Measurements from ENCODE around the gene METTL25B. TPM values are rescaled to one million over a fixed set of nuclear protein-coding genes. Genes with fewer than 3 reads are reported as not detected.
A peak's percentile ranks its signal among the peaks of the same experiment; 100 is the strongest.

Gene METTL25B
- 36.4 TPM for polyA plus RNA-seq (2013, experiment 1 of 4)
- polyA plus RNA-seq (2013, experiment 2 of 4): 38.3 TPM
- 38.8 TPM for polyA plus RNA-seq (2013, experiment 3 of 4)
- polyA plus RNA-seq (2013, experiment 4 of 4): 44.8 TPM

DNA sequence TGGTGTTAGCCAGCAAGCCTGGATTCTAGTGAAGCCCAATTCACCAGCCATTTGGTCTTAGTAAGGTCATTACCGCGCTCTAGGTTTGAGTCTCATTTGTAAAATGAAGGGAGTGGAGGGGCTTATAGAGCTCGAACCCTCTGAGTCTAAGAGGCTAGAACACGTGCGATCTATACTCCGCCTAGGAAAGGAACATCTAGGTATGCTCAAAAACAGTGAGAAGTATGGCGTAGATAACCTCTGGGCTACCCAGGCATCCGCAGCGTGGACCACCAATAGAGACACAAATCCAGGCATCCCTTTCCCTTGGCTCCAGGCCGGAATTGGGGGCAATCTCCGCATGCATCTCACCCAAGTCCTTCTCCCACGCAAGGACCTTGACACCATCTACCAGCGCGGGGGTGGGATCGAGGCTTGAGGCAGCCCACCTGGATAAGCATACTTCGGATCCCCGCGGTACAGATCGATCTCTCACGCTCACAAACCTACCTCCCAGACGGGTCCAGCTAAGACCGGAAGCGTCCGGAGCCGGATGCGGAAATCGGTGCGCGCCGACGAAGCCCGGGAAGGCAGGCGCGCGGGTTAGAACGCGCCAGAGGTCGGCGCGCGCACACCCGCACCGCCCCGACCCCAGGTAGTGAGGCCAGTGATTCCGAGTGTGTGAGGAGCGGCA lies at the start of gene METTL25B:
METTL25B (plus strand) TSS at position 544 of the 673 bp plus-strand sequence. CDS start 636 bp downstream, outside the sequence.
- Histone ChIP-seq H3K4me1 (ENCODE audit: control insufficient read depth, insufficient read depth, low read length) (peaks cover 26% of the 10 kb centered on the region), H3K36me3 (ENCODE audit: control insufficient read depth, insufficient read depth, low read length) (peaks cover 16% of the 10 kb centered on the region), H3K9me3 (ENCODE audit: control insufficient read depth, low read length) (no peaks in the 10 kb centered on the region), H3K27me3 (ENCODE audit: control insufficient read depth, insufficient read depth, low read length, poor library complexity, severe bottlenecking) (no peaks in the 10 kb centered on the region), H3K27ac (ENCODE audit: insufficient read depth, low read depth, low read length, poor library complexity, severe bottlenecking) (peak within 1 kb of the TSS; percentile 92), H3K4me3 (ENCODE audit: insufficient read depth, low read depth, low read length) (peak within 1 kb of the TSS; percentile 100)
- WGBS, 2 experiments: 1% methylated on average over 46 of the region's 46 CpGs

DNA sequence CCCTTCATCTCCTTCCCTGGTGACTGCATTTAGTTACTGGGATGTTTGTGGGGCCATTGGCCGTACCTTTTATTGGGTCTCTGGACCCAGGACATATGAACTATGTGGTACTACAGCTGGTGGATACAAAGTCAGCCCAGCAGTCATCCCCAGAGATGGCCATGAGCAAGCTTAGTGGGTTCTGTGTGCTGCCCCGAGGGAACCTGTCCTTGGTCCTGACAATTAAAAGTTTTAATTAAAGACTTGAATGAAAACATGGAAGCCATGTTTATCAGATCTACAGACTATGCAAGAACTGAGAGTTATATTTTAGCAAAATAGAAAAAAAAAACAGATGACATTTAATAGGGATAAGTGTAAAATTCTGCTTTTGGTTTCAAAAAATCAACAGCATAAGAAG lies 48.2 kb upstream of the METTL25B start:
- H3K36me3 ChIP-seq (ENCODE audit: control insufficient read depth, insufficient read depth, low read length): no peaks in the 10 kb centered on the region
- no peaks in the 10 kb centered on the region for H3K9me3 ChIP-seq (ENCODE audit: control insufficient read depth, low read length)
- H3K27me3 ChIP-seq (ENCODE audit: control insufficient read depth, insufficient read depth, low read length, poor library complexity, severe bottlenecking): peaks cover 7% of the 10 kb centered on the region
- WGBS, 2 experiments: 90 to 93% methylated on average over 2 of the region's 2 CpGs
- no peak overlapping the region for H3K27ac ChIP-seq (ENCODE audit: insufficient read depth, low read depth, low read length, poor library complexity, severe bottlenecking)
- no peaks in the 10 kb centered on the region for H3K4me1 ChIP-seq (ENCODE audit: control insufficient read depth, insufficient read depth, low read length)
- H3K4me3 ChIP-seq (ENCODE audit: insufficient read depth, low read depth, low read length): no peak overlapping the region

DNA sequence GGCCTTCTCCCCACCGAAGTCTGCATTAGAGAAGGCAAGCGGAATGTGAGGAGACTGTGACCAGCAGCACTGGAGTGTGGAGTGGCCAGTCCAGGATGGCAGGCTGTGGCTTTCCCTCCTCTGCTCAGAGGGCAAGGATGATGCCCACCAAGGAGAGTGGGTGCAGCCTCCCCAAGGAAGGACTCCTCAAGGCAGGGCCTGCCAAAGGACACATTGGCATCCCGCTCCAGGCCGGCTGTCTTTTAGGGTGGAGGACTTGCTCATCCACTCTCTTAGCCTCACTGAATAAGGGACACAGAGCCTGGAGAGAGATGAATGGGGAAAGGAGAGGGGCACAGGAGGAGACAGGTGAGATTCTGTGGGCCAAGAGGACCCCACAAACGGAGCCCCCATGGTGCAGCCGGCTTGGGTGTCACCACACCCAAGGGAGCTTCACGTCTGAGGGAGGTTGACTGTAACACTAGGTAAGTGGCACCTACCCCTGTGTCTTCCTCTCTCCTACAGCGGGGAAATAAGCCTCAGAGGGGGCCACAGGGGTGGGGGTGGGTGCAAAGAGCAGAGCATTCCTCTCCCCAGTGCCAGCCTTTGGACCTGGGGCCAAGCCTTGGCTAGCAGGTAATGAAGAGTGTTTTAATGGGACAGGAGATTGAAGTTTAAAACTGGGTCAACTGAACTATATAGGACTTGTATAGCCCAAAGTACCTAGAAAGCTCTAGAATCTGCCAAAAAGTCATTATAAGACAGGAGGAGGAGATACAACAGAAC lies 46.9 kb upstream of the METTL25B start:
- 86% methylated on average over 8 of the region's 8 CpGs for WGBS, 2 experiments
- Histone ChIP-seq H3K4me3 (ENCODE audit: insufficient read depth, low read depth, low read length) (no peak overlapping the region), H3K27ac (ENCODE audit: insufficient read depth, low read depth, low read length, poor library complexity, severe bottlenecking) (no peak overlapping the region), H3K27me3 (ENCODE audit: control insufficient read depth, insufficient read depth, low read length, poor library complexity, severe bottlenecking) (peaks cover 7% of the 10 kb centered on the region), H3K36me3 (ENCODE audit: control insufficient read depth, insufficient read depth, low read length) (no peaks in the 10 kb centered on the region), H3K9me3 (ENCODE audit: control insufficient read depth, low read length) (no peaks in the 10 kb centered on the region), H3K4me1 (ENCODE audit: control insufficient read depth, insufficient read depth, low read length) (no peaks in the 10 kb centered on the region)

DNA sequence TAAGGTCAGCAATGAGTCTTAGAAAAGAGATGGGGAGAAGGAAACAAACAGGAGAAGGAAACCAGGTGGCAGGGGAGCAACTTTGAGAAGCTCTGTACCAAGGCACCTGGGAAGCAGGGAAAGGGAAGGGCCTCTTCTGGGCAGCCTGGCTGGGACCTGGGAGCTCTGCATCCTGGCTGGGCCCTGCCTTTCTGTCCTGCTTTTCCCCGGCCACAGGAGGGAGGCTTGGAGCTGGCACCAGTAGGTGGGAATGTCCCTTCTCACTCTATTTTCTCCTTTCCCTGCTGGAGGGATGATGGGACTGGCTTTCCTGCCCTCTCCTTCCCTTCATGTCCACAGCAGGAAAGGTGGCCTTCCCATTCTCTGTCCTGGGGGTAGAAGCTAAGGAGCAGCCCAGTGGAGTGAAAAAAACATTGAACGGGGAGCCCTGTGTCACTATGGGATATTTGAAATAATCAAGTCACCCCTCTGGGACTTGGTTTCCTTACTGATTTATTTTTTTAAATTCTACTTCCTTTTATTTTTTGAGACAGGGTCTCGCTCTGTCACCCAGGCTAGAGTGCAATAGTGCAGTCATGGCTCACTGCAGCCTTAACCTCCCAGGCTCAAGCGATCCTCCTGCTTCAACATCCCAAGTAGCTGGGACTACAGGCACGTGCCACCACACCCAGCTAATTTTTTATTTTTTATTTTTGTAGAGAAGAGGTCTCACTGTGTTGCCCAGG lies 45.9 kb upstream of the METTL25B start:
- Histone ChIP-seq H3K27ac (ENCODE audit: insufficient read depth, low read depth, low read length, poor library complexity, severe bottlenecking) (no peak overlapping the region), H3K4me3 (ENCODE audit: insufficient read depth, low read depth, low read length) (no peak overlapping the region), H3K36me3 (ENCODE audit: control insufficient read depth, insufficient read depth, low read length) (no peaks in the 10 kb centered on the region), H3K9me3 (ENCODE audit: control insufficient read depth, low read length) (no peaks in the 10 kb centered on the region), H3K4me1 (ENCODE audit: control insufficient read depth, insufficient read depth, low read length) (no peaks in the 10 kb centered on the region), H3K27me3 (ENCODE audit: control insufficient read depth, insufficient read depth, low read length, poor library complexity, severe bottlenecking) (peaks cover 7% of the 10 kb centered on the region)
- 69 to 74% methylated on average over 5 of the region's 5 CpGs for WGBS, 2 experiments

DNA sequence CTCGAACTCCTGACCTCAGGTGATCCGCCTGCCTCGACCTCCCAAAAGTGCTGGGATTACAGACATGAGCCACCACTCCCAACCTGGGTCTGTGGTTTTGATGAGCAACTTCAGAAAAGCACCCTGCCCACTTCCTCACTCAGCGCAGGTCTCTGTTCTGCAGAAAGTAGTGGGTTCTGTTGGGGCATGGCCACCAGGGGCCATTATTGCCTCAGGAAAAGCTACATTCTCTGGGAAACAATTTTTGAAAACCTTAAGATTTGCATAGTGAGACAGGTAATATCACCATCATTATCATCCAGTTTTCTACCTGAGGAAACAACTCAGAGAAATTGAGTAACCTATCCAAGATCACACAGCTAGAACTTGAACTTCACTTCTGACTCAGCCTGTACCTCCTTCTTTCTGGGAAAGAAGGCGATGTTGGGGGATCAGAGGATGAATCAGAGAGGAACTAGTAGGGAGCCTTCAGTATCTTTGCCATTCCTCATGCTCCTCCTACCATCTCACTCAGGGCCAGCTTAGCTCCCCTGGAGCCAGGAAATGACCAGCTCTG lies 44.0 kb upstream of the METTL25B start:
- H3K27me3 ChIP-seq (ENCODE audit: control insufficient read depth, insufficient read depth, low read length, poor library complexity, severe bottlenecking): no peaks in the 10 kb centered on the region
- no peaks in the 10 kb centered on the region for H3K9me3 ChIP-seq (ENCODE audit: control insufficient read depth, low read length)
- no peaks in the 10 kb centered on the region for H3K4me1 ChIP-seq (ENCODE audit: control insufficient read depth, insufficient read depth, low read length)
- 86 to 90% methylated on average over 5 of the region's 5 CpGs for WGBS, 2 experiments
- no peak overlapping the region for H3K27ac ChIP-seq (ENCODE audit: insufficient read depth, low read depth, low read length, poor library complexity, severe bottlenecking)
- H3K4me3 ChIP-seq (ENCODE audit: insufficient read depth, low read depth, low read length): no peak overlapping the region
- no peaks in the 10 kb centered on the region for H3K36me3 ChIP-seq (ENCODE audit: control insufficient read depth, insufficient read depth, low read length)

DNA sequence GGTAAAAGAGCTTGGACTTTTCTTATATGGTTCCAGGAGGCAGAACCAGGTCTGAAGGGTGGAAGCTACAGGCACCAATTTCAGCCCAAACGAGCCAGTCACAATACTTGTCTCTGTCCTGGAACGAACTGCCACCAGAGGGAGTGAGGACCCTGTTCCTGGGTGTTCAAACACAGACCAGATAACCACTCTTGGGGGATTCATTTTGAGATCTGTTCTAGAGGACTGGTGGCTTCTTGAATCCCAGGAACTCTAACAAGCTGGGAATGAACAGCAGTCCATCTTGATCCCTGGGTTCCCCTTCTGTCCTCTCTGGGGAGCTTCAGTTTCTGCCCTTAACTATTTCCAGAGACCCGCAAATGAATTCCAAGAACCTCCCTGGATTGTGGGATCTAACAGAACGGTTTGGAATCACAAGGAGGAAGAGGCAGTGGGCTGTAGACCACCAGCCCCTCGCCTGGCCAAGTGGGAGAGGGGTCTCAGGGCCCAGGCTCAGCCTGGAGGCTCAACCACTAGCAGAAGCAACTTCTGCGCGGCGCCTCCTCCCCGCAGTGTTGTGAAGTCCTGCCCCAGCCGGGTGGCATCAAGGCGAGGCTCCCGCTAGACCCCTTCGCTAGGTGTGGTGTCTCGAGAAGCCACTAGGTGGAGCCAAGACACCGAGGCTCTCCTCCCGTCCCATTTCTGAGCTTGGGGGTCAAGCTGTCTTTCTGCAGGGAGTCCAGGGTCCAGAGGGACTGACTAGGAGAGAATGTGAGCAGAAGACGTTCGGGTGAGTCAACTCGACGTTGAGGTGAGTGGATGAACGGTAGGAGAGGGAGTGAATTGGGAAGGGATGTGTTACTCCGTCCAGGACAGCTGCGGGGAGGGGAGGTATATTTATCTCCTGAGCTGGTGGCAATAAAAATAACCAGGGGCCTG lies 39.0 kb upstream of the METTL25B start:
- Histone ChIP-seq H3K4me1 (ENCODE audit: control insufficient read depth, insufficient read depth, low read length) (peaks cover 44% of the 10 kb centered on the region), H3K27ac (ENCODE audit: insufficient read depth, low read depth, low read length, poor library complexity, severe bottlenecking) (no peak overlapping the region), H3K36me3 (ENCODE audit: control insufficient read depth, insufficient read depth, low read length) (no peaks in the 10 kb centered on the region), H3K27me3 (ENCODE audit: control insufficient read depth, insufficient read depth, low read length, poor library complexity, severe bottlenecking) (no peaks in the 10 kb centered on the region), H3K4me3 (ENCODE audit: insufficient read depth, low read depth, low read length) (peak overlapping the region; percentile 20), H3K9me3 (ENCODE audit: control insufficient read depth, low read length) (no peaks in the 10 kb centered on the region)
- 2% methylated on average over 23 of the region's 23 CpGs for WGBS, 2 experiments

DNA sequence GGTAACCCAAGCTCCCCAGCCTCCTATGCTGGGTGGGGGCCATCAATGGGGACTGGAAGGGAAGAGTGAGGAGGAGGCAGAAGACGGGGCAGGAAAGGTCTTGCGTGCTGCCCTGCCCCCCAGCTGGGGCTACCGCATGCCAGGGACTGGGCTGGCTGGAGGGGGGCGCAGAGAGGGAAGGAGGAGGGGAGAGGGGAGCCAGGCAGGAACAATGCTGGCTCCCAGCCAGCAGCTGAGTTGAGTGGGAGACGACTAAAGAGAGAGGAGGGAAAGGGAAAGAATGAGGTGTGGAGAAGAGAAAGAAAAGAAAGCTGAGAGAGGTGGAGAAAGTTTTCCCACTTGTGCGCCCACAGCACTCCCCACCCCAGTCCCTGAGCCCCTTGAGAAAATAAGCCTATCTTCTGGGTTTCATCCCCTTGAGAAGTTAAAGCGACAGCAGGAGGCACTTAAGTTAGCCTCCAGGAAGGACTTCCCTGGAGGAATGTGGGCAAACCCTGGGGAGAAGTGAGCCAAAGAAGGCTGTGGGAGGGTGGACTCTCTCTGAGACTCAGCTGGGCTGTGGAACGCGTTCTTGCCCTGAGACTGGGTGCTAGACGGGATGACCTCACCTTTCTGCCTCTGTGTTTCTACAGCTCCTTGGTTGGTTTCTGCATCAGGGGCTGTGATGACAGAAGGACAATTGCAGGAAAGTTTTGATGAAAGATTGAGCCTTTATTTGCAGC lies 38.2 kb upstream of the METTL25B start:
- peak overlapping the region; percentile 20 for H3K4me3 ChIP-seq (ENCODE audit: insufficient read depth, low read depth, low read length)
- no peaks in the 10 kb centered on the region for H3K36me3 ChIP-seq (ENCODE audit: control insufficient read depth, insufficient read depth, low read length)
- no peaks in the 10 kb centered on the region for H3K9me3 ChIP-seq (ENCODE audit: control insufficient read depth, low read length)
- WGBS, 2 experiments: 22 to 24% methylated on average over 10 of the region's 10 CpGs
- H3K27ac ChIP-seq (ENCODE audit: insufficient read depth, low read depth, low read length, poor library complexity, severe bottlenecking): no peak overlapping the region
- peaks cover 49% of the 10 kb centered on the region for H3K4me1 ChIP-seq (ENCODE audit: control insufficient read depth, insufficient read depth, low read length)
- no peaks in the 10 kb centered on the region for H3K27me3 ChIP-seq (ENCODE audit: control insufficient read depth, insufficient read depth, low read length, poor library complexity, severe bottlenecking)

DNA sequence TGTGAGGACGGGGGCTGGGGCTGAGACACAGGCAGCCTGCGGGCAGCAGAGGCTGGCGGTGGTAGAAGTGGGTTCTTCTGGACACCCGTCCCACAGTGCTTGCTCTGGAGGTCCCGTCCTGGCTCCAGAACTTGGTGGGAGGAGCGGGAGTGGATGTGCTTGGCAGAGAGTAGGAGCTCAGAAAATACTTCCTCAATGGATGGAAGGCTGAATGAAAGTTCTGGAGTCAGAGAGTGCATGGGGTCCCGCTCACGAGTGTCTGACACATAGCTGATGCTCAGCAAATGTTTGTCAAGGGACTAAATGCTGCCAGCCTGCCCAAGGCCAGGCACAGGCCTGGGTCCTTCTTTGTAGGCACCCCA lies 37.6 kb upstream of the METTL25B start:
- Histone ChIP-seq H3K36me3 (ENCODE audit: control insufficient read depth, insufficient read depth, low read length) (no peaks in the 10 kb centered on the region), H3K4me1 (ENCODE audit: control insufficient read depth, insufficient read depth, low read length) (peaks cover 49% of the 10 kb centered on the region), H3K4me3 (ENCODE audit: insufficient read depth, low read depth, low read length) (no peak overlapping the region), H3K9me3 (ENCODE audit: control insufficient read depth, low read length) (no peaks in the 10 kb centered on the region), H3K27me3 (ENCODE audit: control insufficient read depth, insufficient read depth, low read length, poor library complexity, severe bottlenecking) (no peaks in the 10 kb centered on the region), H3K27ac (ENCODE audit: insufficient read depth, low read depth, low read length, poor library complexity, severe bottlenecking) (no peak overlapping the region)
- 65 to 71% methylated on average over 8 of the region's 8 CpGs for WGBS, 2 experiments

DNA sequence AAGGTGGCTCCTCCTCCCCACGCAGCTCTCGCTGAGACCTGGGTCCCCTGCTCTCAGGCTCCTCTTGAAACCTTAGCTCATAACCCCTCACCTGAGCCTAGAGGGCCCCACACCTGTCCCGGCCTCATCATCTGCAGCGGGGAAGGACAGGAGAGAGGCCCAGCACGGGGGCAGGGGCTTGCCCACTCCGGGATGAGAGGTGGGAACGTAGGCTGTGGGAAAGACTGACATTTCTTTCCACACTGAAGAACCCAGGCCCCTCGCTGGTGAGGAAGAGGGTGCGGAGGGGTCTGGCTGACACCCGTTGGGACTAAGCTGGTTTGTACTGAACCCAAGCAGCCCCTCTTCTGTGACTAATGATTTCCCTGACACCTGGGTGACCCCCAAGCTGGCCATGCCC lies 37.1 kb upstream of the METTL25B start:
- Histone ChIP-seq H3K9me3 (ENCODE audit: control insufficient read depth, low read length) (no peaks in the 10 kb centered on the region), H3K27me3 (ENCODE audit: control insufficient read depth, insufficient read depth, low read length, poor library complexity, severe bottlenecking) (no peaks in the 10 kb centered on the region), H3K27ac (ENCODE audit: insufficient read depth, low read depth, low read length, poor library complexity, severe bottlenecking) (no peak overlapping the region), H3K4me3 (ENCODE audit: insufficient read depth, low read depth, low read length) (no peak overlapping the region), H3K4me1 (ENCODE audit: control insufficient read depth, insufficient read depth, low read length) (peaks cover 49% of the 10 kb centered on the region), H3K36me3 (ENCODE audit: control insufficient read depth, insufficient read depth, low read length) (no peaks in the 10 kb centered on the region)
- 38 to 43% methylated on average over 10 of the region's 10 CpGs for WGBS, 2 experiments

All from ectodermal cell (in vitro differentiated cells).